GM20000 (cell line): ENCODE results near the gene SYCP1.
"Not testable (repeated sequence)": the region's sequence is repeated elsewhere in the genome, so short reads cannot be mapped to it uniquely, and the experiment has no call there.

Experiments
- DNase-seq: peaks from one replicate; pipeline ENCODE4 v3.0.0; 2012; ENCODE audit warnings: low spot score
- TF ChIP-seq, protein P1 (sequence below): IDR thresholded peaks from 2 replicates; pipeline ENCODE4 v1.5.1; 2012; ENCODE audit warnings: mild to moderate bottlenecking, control low read depth; ENCODE audit errors: extremely low read depth, missing control alignments

SYCP1 gene

GRCh38 chr1:115012006-115012405 lies 157.3 kb downstream of the SYCP1 start:
- no peak for DNase-seq
- TF ChIP-seq, protein P1, sequence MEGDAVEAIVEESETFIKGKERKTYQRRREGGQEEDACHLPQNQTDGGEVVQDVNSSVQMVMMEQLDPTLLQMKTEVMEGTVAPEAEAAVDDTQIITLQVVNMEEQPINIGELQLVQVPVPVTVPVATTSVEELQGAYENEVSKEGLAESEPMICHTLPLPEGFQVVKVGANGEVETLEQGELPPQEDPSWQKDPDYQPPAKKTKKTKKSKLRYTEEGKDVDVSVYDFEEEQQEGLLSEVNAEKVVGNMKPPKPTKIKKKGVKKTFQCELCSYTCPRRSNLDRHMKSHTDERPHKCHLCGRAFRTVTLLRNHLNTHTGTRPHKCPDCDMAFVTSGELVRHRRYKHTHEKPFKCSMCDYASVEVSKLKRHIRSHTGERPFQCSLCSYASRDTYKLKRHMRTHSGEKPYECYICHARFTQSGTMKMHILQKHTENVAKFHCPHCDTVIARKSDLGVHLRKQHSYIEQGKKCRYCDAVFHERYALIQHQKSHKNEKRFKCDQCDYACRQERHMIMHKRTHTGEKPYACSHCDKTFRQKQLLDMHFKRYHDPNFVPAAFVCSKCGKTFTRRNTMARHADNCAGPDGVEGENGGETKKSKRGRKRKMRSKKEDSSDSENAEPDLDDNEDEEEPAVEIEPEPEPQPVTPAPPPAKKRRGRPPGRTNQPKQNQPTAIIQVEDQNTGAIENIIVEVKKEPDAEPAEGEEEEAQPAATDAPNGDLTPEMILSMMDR: no peak

DNA sequence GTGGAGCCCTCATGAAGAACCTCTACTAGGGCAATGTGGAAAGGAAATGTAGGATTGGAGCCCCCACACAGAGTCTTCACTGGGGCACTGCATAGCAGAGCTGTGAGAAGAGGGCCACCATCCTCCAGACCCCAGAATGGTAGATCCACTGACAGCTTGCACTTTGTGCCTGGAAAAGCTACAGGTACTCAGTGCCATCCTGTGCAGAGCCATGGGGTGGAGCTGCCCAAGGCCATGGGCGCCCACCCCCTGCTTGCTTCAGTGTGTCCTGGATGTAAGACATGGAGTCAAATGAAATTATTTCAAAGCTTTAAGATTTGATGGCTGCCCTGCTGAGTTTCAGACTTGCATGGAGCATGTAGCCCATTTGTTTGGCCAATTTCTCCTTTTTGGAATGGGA lies 157.8 kb downstream of the SYCP1 start:
- TF ChIP-seq, protein P1: no peak
- DNase-seq: no peak

- TF ChIP-seq, protein P1: no peak
- DNase-seq: no peak
Observed at GRCh38 chr1:115013792-115014191, 159.1 kb downstream of the SYCP1 start.

DNA sequence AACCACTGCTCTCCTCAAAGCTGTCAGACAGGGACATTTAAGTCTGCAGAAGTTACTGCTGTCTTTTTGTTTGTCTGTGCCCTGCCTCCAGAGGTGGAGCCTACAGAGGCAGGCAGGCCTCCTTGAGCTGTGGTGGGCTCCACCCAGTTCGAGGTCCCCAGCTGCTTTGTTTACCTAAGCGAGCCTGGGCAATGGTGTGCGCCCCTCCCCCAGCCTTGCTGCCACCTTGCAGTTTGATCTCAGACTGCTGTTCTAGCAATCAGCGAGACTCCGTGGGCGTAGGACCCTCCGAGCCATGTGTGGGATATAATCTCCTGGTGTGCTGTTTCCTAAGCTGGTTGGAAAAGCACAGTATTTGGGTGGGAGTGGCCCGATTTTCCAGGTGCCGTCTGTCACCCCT lies 164.9 kb downstream of the SYCP1 start:
- not testable (repeated sequence) for DNase-seq

DNA sequence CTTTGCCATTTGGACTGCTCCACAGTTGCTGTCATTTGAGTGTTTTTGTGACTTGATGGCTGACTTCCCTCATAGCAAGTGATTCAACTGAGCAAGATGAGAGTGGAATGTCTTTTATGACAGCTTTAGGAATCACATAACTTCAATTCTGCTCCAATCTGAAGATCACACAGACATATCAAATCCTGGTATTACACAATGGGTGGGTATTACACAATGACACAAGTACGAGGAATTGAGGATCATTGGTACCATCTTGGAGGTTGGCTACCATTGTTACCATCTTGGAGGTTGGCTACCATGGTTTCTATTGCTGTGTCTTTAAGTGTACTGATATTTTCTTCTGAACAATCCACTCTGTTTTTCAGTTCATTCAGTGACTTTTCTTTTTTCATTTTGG lies 166.5 kb downstream of the SYCP1 start:
- no peak for DNase-seq
- TF ChIP-seq, protein P1: no peak

- DNase-seq: no peak
- TF ChIP-seq, protein P1: no peak
Observed at GRCh38 chr1:115023593-115023992, 168.9 kb downstream of the SYCP1 start.

- DNase-seq: no peak
- TF ChIP-seq, protein P1: no peak
Observed at GRCh38 chr1:115029526-115029925, 174.9 kb downstream of the SYCP1 start, which contains the start of gene TSHB. Gene TSHB, plus strand, starts transcription at chr1:115029826. Its CDS starts 3,537 bp downstream, at chr1:115033363.

GRCh38 chr1:115031595-115031994 lies 176.9 kb downstream of the SYCP1 start:
- TF ChIP-seq, protein P1: no peak
- no peak for DNase-seq
